Testis (tissue), 2 donors: ENCODE data around the gene ZNF48.

Experiments
- POLR2A ChIP-seq: fragments of 450-650 bp; IDR thresholded peaks from one replicate; pipeline ENCODE4 v1.6.1; 2017; ENCODE audit warnings: antibody characterized with exemption, mild to moderate bottlenecking, moderate library complexity
- TF ChIP-seq, protein P1 (sequence below), 3 experiments: fragments of 450-650 bp in 2 of 3; fragments of 200-600 bp in 1 of 3; sonication (generic) in 1 of 3; IDR thresholded peaks; one replicate each; pipeline ENCODE4 v1.5.1; 2016 to 2019; ENCODE audit warnings: antibody characterized with exemption in 3 of 3, mild to moderate bottlenecking in 2 of 3, moderate library complexity in 1 of 3

DNA sequence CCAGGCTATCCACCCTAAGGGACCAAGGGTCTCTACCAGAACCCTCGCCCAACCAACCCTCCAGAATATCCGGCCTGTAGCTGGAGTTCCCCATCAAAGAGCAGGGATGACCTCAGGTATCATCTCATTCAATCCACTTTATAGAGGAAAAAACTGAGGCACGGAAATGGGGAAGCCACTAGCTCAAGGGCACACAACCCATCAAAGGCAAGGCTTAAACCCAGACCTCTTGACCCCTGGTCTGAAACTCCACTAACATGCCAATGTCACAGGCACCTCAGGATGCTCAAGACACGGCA lies 26.5 kb upstream of the ZNF48 start:
- TF ChIP-seq POLR2A = no peak
- TF ChIP-seq, protein P1, sequence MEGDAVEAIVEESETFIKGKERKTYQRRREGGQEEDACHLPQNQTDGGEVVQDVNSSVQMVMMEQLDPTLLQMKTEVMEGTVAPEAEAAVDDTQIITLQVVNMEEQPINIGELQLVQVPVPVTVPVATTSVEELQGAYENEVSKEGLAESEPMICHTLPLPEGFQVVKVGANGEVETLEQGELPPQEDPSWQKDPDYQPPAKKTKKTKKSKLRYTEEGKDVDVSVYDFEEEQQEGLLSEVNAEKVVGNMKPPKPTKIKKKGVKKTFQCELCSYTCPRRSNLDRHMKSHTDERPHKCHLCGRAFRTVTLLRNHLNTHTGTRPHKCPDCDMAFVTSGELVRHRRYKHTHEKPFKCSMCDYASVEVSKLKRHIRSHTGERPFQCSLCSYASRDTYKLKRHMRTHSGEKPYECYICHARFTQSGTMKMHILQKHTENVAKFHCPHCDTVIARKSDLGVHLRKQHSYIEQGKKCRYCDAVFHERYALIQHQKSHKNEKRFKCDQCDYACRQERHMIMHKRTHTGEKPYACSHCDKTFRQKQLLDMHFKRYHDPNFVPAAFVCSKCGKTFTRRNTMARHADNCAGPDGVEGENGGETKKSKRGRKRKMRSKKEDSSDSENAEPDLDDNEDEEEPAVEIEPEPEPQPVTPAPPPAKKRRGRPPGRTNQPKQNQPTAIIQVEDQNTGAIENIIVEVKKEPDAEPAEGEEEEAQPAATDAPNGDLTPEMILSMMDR (IDR thresholded peaks at IDR 0.05) = no peak
